Measurements from ENCODE around the gene UST. TPM values are rescaled to one million over a fixed set of nuclear protein-coding genes. Genes with fewer than 3 reads are reported as not detected.

The UST gene
- total RNA-seq, 2 experiments from 2014 or later, result 0.29 to 0.50 TPM

- Mint-ChIP-seq H3K27me3 (peaks cover 14% of the 10 kb centered on the region), H3K9me3 (peaks cover 3% of the 10 kb centered on the region), H3K4me1 (peaks cover 9% of the 10 kb centered on the region), H3K27ac (no peak overlapping the region), H3K36me3 (ENCODE audit: low read depth) (no peaks in the 10 kb centered on the region), H3K4me3 (no peak overlapping the region)
- CTCF ChIA-PET, result interaction anchor here (1.0 kb wide), 1 partner anchor 11 kb away, joined by 4 read pairs; no protein-coding TSS in a partner anchor
- DNase-seq, result no peak
- POLR2A ChIA-PET, result no interaction called here
These were observed 78.7 kb downstream of the UST start for GRCh38 chr6:148825492-148825891.

GRCh38 chr6:148827416-148828045, 80.7 kb downstream of the UST start:
- Mint-ChIP-seq H3K27ac (no peak overlapping the region), H3K9me3 (peaks cover 3% of the 10 kb centered on the region), H3K27me3 (peaks cover 12% of the 10 kb centered on the region), H3K36me3 (ENCODE audit: low read depth) (no peaks in the 10 kb centered on the region), H3K4me1 (peaks cover 18% of the 10 kb centered on the region), H3K4me3 (no peak overlapping the region)
- CTCF ChIA-PET, result no interaction called here
- DNase-seq, result no peak
- POLR2A ChIA-PET, result no interaction called here

GRCh38 chr6:148828047-148828446, 81.2 kb downstream of the UST start:
- Mint-ChIP-seq H3K27ac (no peak overlapping the region), H3K36me3 (ENCODE audit: low read depth) (no peaks in the 10 kb centered on the region), H3K27me3 (peaks cover 14% of the 10 kb centered on the region), H3K4me3 (no peak overlapping the region), H3K4me1 (peaks cover 18% of the 10 kb centered on the region), H3K9me3 (peaks cover 3% of the 10 kb centered on the region)
- ChIA-PET CTCF (no interaction called here), POLR2A (no interaction called here)
- no peak for DNase-seq

GRCh38 chr6:148829415-148830101, 82.7 kb downstream of the UST start:
- peaks cover 18% of the 10 kb centered on the region for H3K4me1 Mint-ChIP-seq

GRCh38 chr6:148830614-148831013, 83.8 kb downstream of the UST start:
- CTCF ChIA-PET, result no interaction called here
- Mint-ChIP-seq H3K9me3 (no peaks in the 10 kb centered on the region), H3K4me1 (peaks cover 20% of the 10 kb centered on the region), H3K27me3 (peaks cover 9% of the 10 kb centered on the region), H3K4me3 (peak overlapping the region; percentile 67), H3K27ac (peak overlapping the region; percentile 78), H3K36me3 (ENCODE audit: low read depth) (no peaks in the 10 kb centered on the region)
- no peak for DNase-seq
- POLR2A ChIA-PET, result no interaction called here

More at GRCh38 chr6:148829415-148830101, 82.7 kb downstream of the UST start:
- ChIA-PET CTCF (no interaction called here), POLR2A (no interaction called here)
- Mint-ChIP-seq H3K9me3 (peaks cover 3% of the 10 kb centered on the region), H3K27ac (no peak overlapping the region), H3K4me3 (no peak overlapping the region), H3K36me3 (ENCODE audit: low read depth) (no peaks in the 10 kb centered on the region), H3K27me3 (peaks cover 12% of the 10 kb centered on the region)
- DNase-seq, result no peak

- peaks cover 9% of the 10 kb centered on the region for H3K27me3 Mint-ChIP-seq
- H3K9me3 Mint-ChIP-seq, result no peaks in the 10 kb centered on the region
- H3K4me1 Mint-ChIP-seq, result peaks cover 23% of the 10 kb centered on the region
- peak overlapping the region; percentile 78 for H3K27ac Mint-ChIP-seq
- POLR2A ChIA-PET, result no interaction called here
- H3K4me3 Mint-ChIP-seq, result peak overlapping the region; percentile 67
- peak; percentile 47 for DNase-seq
- CTCF ChIA-PET, result interaction anchor here (0.6 kb wide), 1 partner anchor 499 kb away, joined by 3 read pairs; no protein-coding TSS in a partner anchor
- H3K36me3 Mint-ChIP-seq (ENCODE audit: low read depth), result no peaks in the 10 kb centered on the region
These were observed 84.2 kb downstream of the UST start for GRCh38 chr6:148831064-148831463.

GRCh38 chr6:148831531-148831930, 84.7 kb downstream of the UST start:
- DNase-seq, result no peak
- Mint-ChIP-seq H3K27ac (no peak overlapping the region), H3K4me1 (peaks cover 27% of the 10 kb centered on the region), H3K27me3 (peaks cover 9% of the 10 kb centered on the region), H3K9me3 (no peaks in the 10 kb centered on the region), H3K4me3 (no peak overlapping the region), H3K36me3 (ENCODE audit: low read depth) (no peaks in the 10 kb centered on the region)
- ChIA-PET POLR2A (no interaction called here), CTCF (interaction anchor here (0.6 kb wide), 1 partner anchor 499 kb away, joined by 3 read pairs; no protein-coding TSS in a partner anchor)

GRCh38 chr6:148835920-148836441, 89.2 kb downstream of the UST start:
- DNase-seq, result no peak
- no peaks in the 10 kb centered on the region for H3K36me3 Mint-ChIP-seq (ENCODE audit: low read depth)
- no peak overlapping the region for H3K4me3 Mint-ChIP-seq
- peaks cover 9% of the 10 kb centered on the region for H3K27me3 Mint-ChIP-seq
- H3K4me1 Mint-ChIP-seq, result peaks cover 16% of the 10 kb centered on the region
- ChIA-PET POLR2A (no interaction called here), CTCF (interaction anchor here (1.2 kb wide), 1 partner anchor 11 kb away, joined by 4 read pairs; no protein-coding TSS in a partner anchor)
- H3K9me3 Mint-ChIP-seq, result no peaks in the 10 kb centered on the region
- H3K27ac Mint-ChIP-seq, result no peak overlapping the region

GRCh38 chr6:148836751-148837150, 89.9 kb downstream of the UST start:
- H3K9me3 Mint-ChIP-seq, result no peaks in the 10 kb centered on the region
- H3K4me1 Mint-ChIP-seq, result peaks cover 11% of the 10 kb centered on the region
- no peaks in the 10 kb centered on the region for H3K36me3 Mint-ChIP-seq (ENCODE audit: low read depth)
- no peak overlapping the region for H3K4me3 Mint-ChIP-seq
- H3K27ac Mint-ChIP-seq, result no peak overlapping the region
- H3K27me3 Mint-ChIP-seq, result peaks cover 9% of the 10 kb centered on the region
- POLR2A ChIA-PET, result no interaction called here
- no peak for DNase-seq
- CTCF ChIA-PET, result interaction anchor here (1.2 kb wide), 1 partner anchor 11 kb away, joined by 4 read pairs; no protein-coding TSS in a partner anchor

GRCh38 chr6:148837941-148838340, 91.1 kb downstream of the UST start:
- no peaks in the 10 kb centered on the region for H3K9me3 Mint-ChIP-seq
- H3K27ac Mint-ChIP-seq, result no peak overlapping the region
- no peaks in the 10 kb centered on the region for H3K36me3 Mint-ChIP-seq (ENCODE audit: low read depth)
- peaks cover 3% of the 10 kb centered on the region for H3K27me3 Mint-ChIP-seq
- H3K4me3 Mint-ChIP-seq, result no peak overlapping the region
- H3K4me1 Mint-ChIP-seq, result peaks cover 11% of the 10 kb centered on the region
- no peak for DNase-seq
- ChIA-PET CTCF (interaction anchor here (0.6 kb wide), 1 partner anchor 9 kb away, joined by 3 read pairs; no protein-coding TSS in a partner anchor), POLR2A (no interaction called here)

- DNase-seq, result no peak
- Mint-ChIP-seq H3K4me3 (no peak overlapping the region), H3K9me3 (no peaks in the 10 kb centered on the region), H3K27ac (no peak overlapping the region), H3K36me3 (ENCODE audit: low read depth) (no peaks in the 10 kb centered on the region), H3K4me1 (peaks cover 11% of the 10 kb centered on the region), H3K27me3 (no peaks in the 10 kb centered on the region)
- ChIA-PET CTCF (no interaction called here), POLR2A (no interaction called here)
These were observed 92.2 kb downstream of the UST start for GRCh38 chr6:148839044-148839443.

- no peaks in the 10 kb centered on the region for H3K36me3 Mint-ChIP-seq (ENCODE audit: low read depth)
- CTCF ChIA-PET, result no interaction called here
These were observed 93.4 kb downstream of the UST start for GRCh38 chr6:148840256-148840655.

GRCh38 chr6:148842296-148843019, 95.6 kb downstream of the UST start:
- POLR2A ChIA-PET, result no interaction called here

More at GRCh38 chr6:148840256-148840655, 93.4 kb downstream of the UST start:
- no peaks in the 10 kb centered on the region for H3K27me3 Mint-ChIP-seq
- H3K4me3 Mint-ChIP-seq, result no peak overlapping the region
- no peaks in the 10 kb centered on the region for H3K9me3 Mint-ChIP-seq
- POLR2A ChIA-PET, result no interaction called here
- no peak for DNase-seq
- H3K4me1 Mint-ChIP-seq, result peaks cover 11% of the 10 kb centered on the region
- no peak overlapping the region for H3K27ac Mint-ChIP-seq

More at GRCh38 chr6:148842296-148843019, 95.6 kb downstream of the UST start:
- H3K4me3 Mint-ChIP-seq, result no peak overlapping the region
- CTCF ChIA-PET, result no interaction called here
- H3K27me3 Mint-ChIP-seq, result no peaks in the 10 kb centered on the region
- no peak overlapping the region for H3K27ac Mint-ChIP-seq
- no peaks in the 10 kb centered on the region for H3K4me1 Mint-ChIP-seq
- DNase-seq, result no peak
- no peaks in the 10 kb centered on the region for H3K9me3 Mint-ChIP-seq
- no peaks in the 10 kb centered on the region for H3K36me3 Mint-ChIP-seq (ENCODE audit: low read depth)
